ENCODE data around the gene TMEM115.

TMEM115 gene

GRCh38 chr3:50323614-50324199 lies 35.6 kb downstream of the TMEM115 start:
- Histone ChIP-seq H3K4me1 (ENCODE audit: control insufficient read depth in 1 of 2, insufficient read depth in 2 of 2, low read length in 2 of 2) (peaks cover 24 to 27% of the 10 kb centered on the region in 2 experiments), H2BK120ac (ENCODE audit: insufficient read depth, low read length, poor library complexity) (no peak overlapping the region), H3K14ac (ENCODE audit: low read length) (no peak overlapping the region), H3K18ac (ENCODE audit: low read length) (no peak overlapping the region), H4K8ac (ENCODE audit: low read depth, low read length) (no peak overlapping the region), H2AFZ (ENCODE audit: insufficient read depth, low read length, poor library complexity) (no peak overlapping the region), H3K9me3 (ENCODE audit: insufficient read depth, low read depth, low read length) (peaks cover 1% of the 10 kb centered on the region), H4K12ac (ENCODE audit: low read depth, low read length) (no peak overlapping the region), H3K4me2 (ENCODE audit: low read length) (no peak overlapping the region), H3K23ac (ENCODE audit: low read length) (no peak overlapping the region), H3K36me3 (ENCODE audit: control insufficient read depth in 1 of 2, insufficient read depth in 2 of 2, low read length in 2 of 2) (peaks cover 25 to 26% of the 10 kb centered on the region in 2 experiments), H2BK5ac (ENCODE audit: low read depth, low read length, poor library complexity) (no peak overlapping the region), H3K9ac (ENCODE audit: low read length) (no peak overlapping the region), H4K91ac (ENCODE audit: low read depth, low read length) (no peak overlapping the region), H3K79me1 (ENCODE audit: low read length) (peaks cover 19% of the 10 kb centered on the region), H2BK12ac (ENCODE audit: low read length) (no peak overlapping the region), H3K4me3 (ENCODE audit: low read depth, low read length) (no peak overlapping the region), H3K27me3 (ENCODE audit: insufficient read depth, low read length) (no peaks in the 10 kb centered on the region), H3K4ac (ENCODE audit: low read depth, low read length) (no peak overlapping the region), H3K79me2 (ENCODE audit: control insufficient read depth, insufficient read depth, low read length, poor library complexity) (peaks cover 19% of the 10 kb centered on the region), H2AK5ac (ENCODE audit: low read length) (no peak overlapping the region), H3K27ac (ENCODE audit: low read depth, low read length) (no peak overlapping the region)
- no CpG with 5 or more reads among the region's 5 CpGs for WGBS (ENCODE audit: extremely low coverage, insufficient coverage, insufficient read length)
- no peak for DNase-seq

GRCh38 chr3:50323092-50323600 lies 36.2 kb downstream of the TMEM115 start:
- peaks cover 25 to 28% of the 10 kb centered on the region in 2 experiments for H3K4me1 ChIP-seq (ENCODE audit: control insufficient read depth in 1 of 2, insufficient read depth in 2 of 2, low read length in 2 of 2)
- peaks cover 1% of the 10 kb centered on the region for H3K9me3 ChIP-seq (ENCODE audit: insufficient read depth, low read depth, low read length)
- no peak overlapping the region for H4K91ac ChIP-seq (ENCODE audit: low read depth, low read length)
- H3K79me1 ChIP-seq (ENCODE audit: low read length), result peaks cover 19% of the 10 kb centered on the region
- H3K4ac ChIP-seq (ENCODE audit: low read depth, low read length), result no peak overlapping the region
- H2AK5ac ChIP-seq (ENCODE audit: low read length), result no peak overlapping the region
- H3K9ac ChIP-seq (ENCODE audit: low read length), result no peak overlapping the region
- no peak overlapping the region for H3K14ac ChIP-seq (ENCODE audit: low read length)
- H3K23ac ChIP-seq (ENCODE audit: low read length), result no peak overlapping the region
- H3K27ac ChIP-seq (ENCODE audit: low read depth, low read length), result no peak overlapping the region
- H4K8ac ChIP-seq (ENCODE audit: low read depth, low read length), result no peak overlapping the region
- WGBS (ENCODE audit: extremely low coverage, insufficient coverage, insufficient read length), result no CpG with 5 or more reads among the region's 4 CpGs
- DNase-seq, result no peak
- peaks cover 19% of the 10 kb centered on the region for H3K79me2 ChIP-seq (ENCODE audit: control insufficient read depth, insufficient read depth, low read length, poor library complexity)
- no peak overlapping the region for H3K4me3 ChIP-seq (ENCODE audit: low read depth, low read length)
- H3K27me3 ChIP-seq (ENCODE audit: insufficient read depth, low read length), result no peaks in the 10 kb centered on the region
- H4K12ac ChIP-seq (ENCODE audit: low read depth, low read length), result no peak overlapping the region
- H3K4me2 ChIP-seq (ENCODE audit: low read length), result no peak overlapping the region
- H2BK120ac ChIP-seq (ENCODE audit: insufficient read depth, low read length, poor library complexity), result no peak overlapping the region
- no peak overlapping the region for H2BK12ac ChIP-seq (ENCODE audit: low read length)
- no peak overlapping the region for H3K18ac ChIP-seq (ENCODE audit: low read length)
- no peak overlapping the region for H2BK5ac ChIP-seq (ENCODE audit: low read depth, low read length, poor library complexity)
- no peak overlapping the region for H2AFZ ChIP-seq (ENCODE audit: insufficient read depth, low read length, poor library complexity)
- H3K36me3 ChIP-seq (ENCODE audit: control insufficient read depth in 1 of 2, insufficient read depth in 2 of 2, low read length in 2 of 2), result peaks cover 31% of the 10 kb centered on the region in 2 experiments

GRCh38 chr3:50322386-50323091 lies 36.8 kb downstream of the TMEM115 start, which contains the start of gene HYAL2:
TSS of gene HYAL2 (minus strand) at chr3:50322745. CDS start at chr3:50320489, 2,256 bp downstream.
- H3K18ac ChIP-seq (ENCODE audit: low read length), result peak within 1 kb of the TSS; percentile 93
- peak within 1 kb of the TSS; percentile 43 for H2AK5ac ChIP-seq (ENCODE audit: low read length)
- H3K9ac ChIP-seq (ENCODE audit: low read length), result peak within 1 kb of the TSS; percentile 99
- H3K36me3 ChIP-seq (ENCODE audit: control insufficient read depth in 1 of 2, insufficient read depth in 2 of 2, low read length in 2 of 2), result peaks cover 35 to 36% of the 10 kb centered on the region in 2 experiments
- H4K8ac ChIP-seq (ENCODE audit: low read depth, low read length), result peak within 1 kb of the TSS; percentile 90
- H2BK5ac ChIP-seq (ENCODE audit: low read depth, low read length, poor library complexity), result peak within 1 kb of the TSS; percentile 99
- H2BK120ac ChIP-seq (ENCODE audit: insufficient read depth, low read length, poor library complexity), result peak within 1 kb of the TSS; percentile 98
- peaks cover 30 to 32% of the 10 kb centered on the region in 2 experiments for H3K4me1 ChIP-seq (ENCODE audit: control insufficient read depth in 1 of 2, insufficient read depth in 2 of 2, low read length in 2 of 2)
- peaks cover 1% of the 10 kb centered on the region for H3K9me3 ChIP-seq (ENCODE audit: insufficient read depth, low read depth, low read length)
- H4K12ac ChIP-seq (ENCODE audit: low read depth, low read length), result peak within 1 kb of the TSS; percentile 73
- no peaks in the 10 kb centered on the region for H3K27me3 ChIP-seq (ENCODE audit: insufficient read depth, low read length)
- H4K91ac ChIP-seq (ENCODE audit: low read depth, low read length), result peak within 1 kb of the TSS; percentile 99
- peak within 1 kb of the TSS; percentile 93 for H2AFZ ChIP-seq (ENCODE audit: insufficient read depth, low read length, poor library complexity)
- peak within 1 kb of the TSS; percentile 93 for H3K14ac ChIP-seq (ENCODE audit: low read length)
- no peak for DNase-seq
- H3K23ac ChIP-seq (ENCODE audit: low read length), result no peak within 1 kb of the TSS
- peak within 1 kb of the TSS; percentile 88 for H3K4me3 ChIP-seq (ENCODE audit: low read depth, low read length)
- peak within 1 kb of the TSS; percentile 93 for H3K27ac ChIP-seq (ENCODE audit: low read depth, low read length)
- peaks cover 16% of the 10 kb centered on the region for H3K79me1 ChIP-seq (ENCODE audit: low read length)
- H3K4me2 ChIP-seq (ENCODE audit: low read length), result peak within 1 kb of the TSS; percentile 75
- peaks cover 15% of the 10 kb centered on the region for H3K79me2 ChIP-seq (ENCODE audit: control insufficient read depth, insufficient read depth, low read length, poor library complexity)
- peak within 1 kb of the TSS; percentile 88 for H3K4ac ChIP-seq (ENCODE audit: low read depth, low read length)
- H2BK12ac ChIP-seq (ENCODE audit: low read length), result peak within 1 kb of the TSS; percentile 19
- WGBS (ENCODE audit: extremely low coverage, insufficient coverage, insufficient read length), result no CpG with 5 or more reads among the region's 31 CpGs

GRCh38 chr3:50322115-50322385 lies 37.3 kb downstream of the TMEM115 start:
- H3K79me2 ChIP-seq (ENCODE audit: control insufficient read depth, insufficient read depth, low read length, poor library complexity), result peaks cover 15% of the 10 kb centered on the region
- peak overlapping the region; percentile 73 for H4K12ac ChIP-seq (ENCODE audit: low read depth, low read length)
- H3K36me3 ChIP-seq (ENCODE audit: control insufficient read depth in 1 of 2, insufficient read depth in 2 of 2, low read length in 2 of 2), result peaks cover 36 to 38% of the 10 kb centered on the region in 2 experiments
- no peak overlapping the region for H3K23ac ChIP-seq (ENCODE audit: low read length)
- peak overlapping the region; percentile 65 for H2BK120ac ChIP-seq (ENCODE audit: insufficient read depth, low read length, poor library complexity)
- peaks cover 16% of the 10 kb centered on the region for H3K79me1 ChIP-seq (ENCODE audit: low read length)
- H3K27ac ChIP-seq (ENCODE audit: low read depth, low read length), result no peak overlapping the region
- peak overlapping the region; percentile 43 for H2AK5ac ChIP-seq (ENCODE audit: low read length)
- WGBS (ENCODE audit: extremely low coverage, insufficient coverage, insufficient read length), result no CpG with 5 or more reads among the region's 14 CpGs
- peaks cover 1% of the 10 kb centered on the region for H3K9me3 ChIP-seq (ENCODE audit: insufficient read depth, low read depth, low read length)
- H3K4me3 ChIP-seq (ENCODE audit: low read depth, low read length), result peak overlapping the region; percentile 88
- H3K14ac ChIP-seq (ENCODE audit: low read length), result peak overlapping the region; percentile 71
- peak overlapping the region; percentile 77 for H3K18ac ChIP-seq (ENCODE audit: low read length)
- peak overlapping the region; percentile 75 for H3K4me2 ChIP-seq (ENCODE audit: low read length)
- peak overlapping the region; percentile 19 for H2BK12ac ChIP-seq (ENCODE audit: low read length)
- H3K9ac ChIP-seq (ENCODE audit: low read length), result peak overlapping the region; percentile 44
- H3K27me3 ChIP-seq (ENCODE audit: insufficient read depth, low read length), result no peaks in the 10 kb centered on the region
- H2BK5ac ChIP-seq (ENCODE audit: low read depth, low read length, poor library complexity), result peak overlapping the region; percentile 28
- peak overlapping the region; percentile 67 for H2AFZ ChIP-seq (ENCODE audit: insufficient read depth, low read length, poor library complexity)
- no peak for DNase-seq
- H4K91ac ChIP-seq (ENCODE audit: low read depth, low read length), result peak overlapping the region; percentile 85
- peak overlapping the region; percentile 90 for H4K8ac ChIP-seq (ENCODE audit: low read depth, low read length)
- peaks cover 32 to 35% of the 10 kb centered on the region in 2 experiments for H3K4me1 ChIP-seq (ENCODE audit: control insufficient read depth in 1 of 2, insufficient read depth in 2 of 2, low read length in 2 of 2)
- peak overlapping the region; percentile 62 for H3K4ac ChIP-seq (ENCODE audit: low read depth, low read length)

Measured in trophoblast cell (in vitro differentiated cells and primary cell).